Measurements from ENCODE around the gene DIPK1C. TPM values are rescaled to one million over a fixed set of nuclear protein-coding genes. Genes with fewer than 3 reads are reported as not detected.

The DIPK1C gene
- total RNA-seq, 1 donor from 2014 or later = 13.7 TPM

GRCh38 chr18:74455386-74455785 lies 1.7 kb downstream of the DIPK1C start:
- peaks cover 42% of the 10 kb centered on the region for H3K27me3 Mint-ChIP-seq (ENCODE audit: insufficient read depth, low read depth)
- peaks cover 57% of the 10 kb centered on the region for H3F3A ChIP-seq (ENCODE audit: low read depth)
- no peaks in the 10 kb centered on the region for H3K9me3 Mint-ChIP-seq
- no peaks in the 10 kb centered on the region for H4K20me1 ChIP-seq (ENCODE audit: low read depth)
- no peaks in the 10 kb centered on the region for H3K36me3 ChIP-seq
- H3K27me3 ChIP-seq = peaks cover 50% of the 10 kb centered on the region
- TF ChIP-seq CTCF (IDR thresholded peaks at IDR 0.05) = no peak
- no peak for TF ChIP-seq EZH2phosphoT487 (IDR thresholded peaks at IDR 0.05)
- no peak for TF ChIP-seq EZH2 (IDR thresholded peaks at IDR 0.05)
- peak overlapping the region; percentile 91 for H3K4me3 ChIP-seq
- peaks cover 3% of the 10 kb centered on the region for H3K79me2 ChIP-seq (ENCODE audit: low read depth)
- H3K4me2 ChIP-seq = peak overlapping the region; percentile 99
- peaks cover 73% of the 10 kb centered on the region for H3K4me1 ChIP-seq
- H3K4me1 Mint-ChIP-seq = peaks cover 33% of the 10 kb centered on the region
- H3K9me3 ChIP-seq (ENCODE audit: low read depth) = no peaks in the 10 kb centered on the region
- no peak overlapping the region for H3K9ac ChIP-seq
- H3K27ac Mint-ChIP-seq = no peak overlapping the region
- H3K27ac ChIP-seq = no peak overlapping the region
- no peaks in the 10 kb centered on the region for H3K36me3 Mint-ChIP-seq
- H2AFZ ChIP-seq (replicated peaks) = no peak overlapping the region
- DNase-seq (ENCODE audit: low spot score) = no peak
- no peak overlapping the region for H3K4me3 Mint-ChIP-seq

DNA sequence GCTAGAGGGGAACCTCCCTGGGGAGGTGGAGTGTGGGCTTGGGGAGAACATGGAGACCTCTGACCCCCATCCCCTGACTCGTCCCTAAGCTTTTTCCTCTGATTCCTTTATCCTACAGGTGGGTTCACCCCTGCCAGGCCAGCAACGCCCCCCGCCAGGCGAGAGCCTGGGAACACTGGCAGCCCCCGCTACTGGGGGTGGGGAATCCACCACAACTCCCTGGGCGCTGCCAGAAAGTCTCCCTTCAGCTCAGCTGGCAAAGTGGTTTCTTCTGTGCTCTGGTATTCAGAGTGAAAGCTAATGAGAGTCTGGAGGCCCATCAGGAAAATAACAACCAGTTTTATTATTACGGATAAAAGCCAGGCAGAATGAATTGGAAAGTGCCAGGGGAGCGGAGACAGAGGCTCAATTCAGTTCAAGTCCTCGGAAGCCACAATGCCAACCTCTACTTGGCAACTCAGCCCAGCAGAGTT lies 2.8 kb downstream of the DIPK1C start:
- Histone ChIP-seq H3K27ac (peak overlapping the region; percentile 92), H3K36me3 (no peaks in the 10 kb centered on the region), H2AFZ (replicated peaks) (no peak overlapping the region), H3K4me1 (peaks cover 72% of the 10 kb centered on the region), H3K79me2 (ENCODE audit: low read depth) (peaks cover 3% of the 10 kb centered on the region), H3K4me2 (peak overlapping the region; percentile 56), H3F3A (ENCODE audit: low read depth) (peaks cover 48% of the 10 kb centered on the region), H4K20me1 (ENCODE audit: low read depth) (no peaks in the 10 kb centered on the region), H3K27me3 (peaks cover 45% of the 10 kb centered on the region), H3K9ac (no peak overlapping the region), H3K9me3 (ENCODE audit: low read depth) (no peaks in the 10 kb centered on the region), H3K4me3 (no peak overlapping the region)
- H3K27ac Mint-ChIP-seq = no peak overlapping the region
- no peak overlapping the region for H3K4me3 Mint-ChIP-seq
- no peaks in the 10 kb centered on the region for H3K9me3 Mint-ChIP-seq
- H3K4me1 Mint-ChIP-seq = peaks cover 33% of the 10 kb centered on the region
- H3K27me3 Mint-ChIP-seq (ENCODE audit: insufficient read depth, low read depth) = peaks cover 38% of the 10 kb centered on the region
- TF ChIP-seq CTCF (IDR thresholded peaks at IDR 0.05) (no peak), EZH2 (IDR thresholded peaks at IDR 0.05) (no peak), EZH2phosphoT487 (IDR thresholded peaks at IDR 0.05) (no peak)
- H3K36me3 Mint-ChIP-seq = no peaks in the 10 kb centered on the region
- peak; percentile 46 for DNase-seq (ENCODE audit: low spot score)

GRCh38 chr18:74453642-74454198 lies 3.4 kb downstream of the DIPK1C start:
- H3K9me3 Mint-ChIP-seq = no peaks in the 10 kb centered on the region
- TF ChIP-seq EZH2 (IDR thresholded peaks at IDR 0.05) = no peak
- TF ChIP-seq EZH2phosphoT487 (IDR thresholded peaks at IDR 0.05) = no peak
- no peak for TF ChIP-seq CTCF (IDR thresholded peaks at IDR 0.05)
- Histone ChIP-seq H4K20me1 (ENCODE audit: low read depth) (no peaks in the 10 kb centered on the region), H3K27ac (peak overlapping the region; percentile 92), H3K79me2 (ENCODE audit: low read depth) (peaks cover 3% of the 10 kb centered on the region), H3K9ac (no peak overlapping the region), H3K4me1 (peaks cover 72% of the 10 kb centered on the region), H3K4me2 (peak overlapping the region; percentile 56), H3K9me3 (ENCODE audit: low read depth) (no peaks in the 10 kb centered on the region), H3K27me3 (peaks cover 39% of the 10 kb centered on the region), H3K36me3 (no peaks in the 10 kb centered on the region), H3F3A (ENCODE audit: low read depth) (peaks cover 46% of the 10 kb centered on the region), H3K4me3 (peak overlapping the region; percentile 15), H2AFZ (replicated peaks) (no peak overlapping the region)
- peak; percentile 43 for DNase-seq (ENCODE audit: low spot score)
- no peak overlapping the region for H3K27ac Mint-ChIP-seq
- H3K27me3 Mint-ChIP-seq (ENCODE audit: insufficient read depth, low read depth) = peaks cover 35% of the 10 kb centered on the region
- H3K4me1 Mint-ChIP-seq = peaks cover 33% of the 10 kb centered on the region
- H3K4me3 Mint-ChIP-seq = no peak overlapping the region
- H3K36me3 Mint-ChIP-seq = no peaks in the 10 kb centered on the region

Data from neural progenitor cell (in vitro differentiated cells).